Activated CD8-positive, alpha-beta memory T cell treated with anti-CD3 and anti-CD28 coated beads for 36 hours (primary cell): ENCODE measurements around the gene JOSD1. TPM values are rescaled to one million over a fixed set of nuclear protein-coding genes. Genes with fewer than 3 reads are reported as not detected.

ENCODE experiments used
- CTCF ChIA-PET: fragments of 350-600 bp; sonication (Branson Sonifier 250); formaldehyde crosslinking; loops from one replicate; lab custom pipeline; 2021; ENCODE audit warnings: antibody characterized with exemption; lab: Charles Lee
- POLR2A ChIA-PET: fragments of 350-600 bp; sonication (Branson Sonifier 250); formaldehyde crosslinking; loops from one replicate; lab custom pipeline; 2021; ENCODE audit warnings: antibody characterized with exemption; lab: Charles Lee
- total RNA-seq, 2 experiments: library from RNA; stranded (reverse); gene quantifications; one replicate each; pipeline ENCODE4 v1.2.3, GENCODE V29; 2021

Gene JOSD1
- total RNA-seq = 10 to 100 TPM; 90.6 to 95.1 TPM

GRCh38 chr22:38700789-38701628 lies at the start of gene JOSD1:
Gene JOSD1, minus strand, starts transcription at chr22:38700943. Its CDS starts 956 bp downstream, at chr22:38699987.
- ChIA-PET POLR2A (interaction anchor here (2.1 kb wide), 1 partner anchor 19 kb away, joined by 9 read pairs; the partner anchor contains the start of gene TOMM22), CTCF (no interaction called here)

GRCh38 chr22:38750104-38750503 lies 49.4 kb upstream of the JOSD1 start:
- CTCF ChIA-PET = interaction anchor here (0.6 to 2.3 kb wide), 3 partner anchors 13 to 93 kb away, joined by 3 to 7 read pairs (median 6); partner anchors contain the start of gene NPTXR

GRCh38 chr22:38748487-38749136 lies 47.9 kb upstream of the JOSD1 start:
- ChIA-PET POLR2A (no interaction called here), CTCF (interaction anchor here (0.6 to 2.3 kb wide), 2 partner anchors 17 to 94 kb away, joined by 3 to 6 read pairs; partner anchors contain the start of gene NPTXR)

More at GRCh38 chr22:38750104-38750503, 49.4 kb upstream of the JOSD1 start:
- POLR2A ChIA-PET = interaction anchor here (1.3 kb wide), 1 partner anchor 15 kb away, joined by 5 read pairs; no protein-coding TSS in a partner anchor

- ChIA-PET CTCF (interaction anchor here (1.0 to 1.2 kb wide), 3 partner anchors 13 to 20 kb away, joined by 3 to 6 read pairs (median 4); no protein-coding TSS in a partner anchor), POLR2A (interaction anchor here (0.8 to 1.1 kb wide), 2 partner anchors 13 to 40 kb away, joined by 4 read pairs; no protein-coding TSS in a partner anchor)
Observed at GRCh38 chr22:38745676-38746460, 45.1 kb upstream of the JOSD1 start.

- CTCF ChIA-PET = no interaction called here
- POLR2A ChIA-PET = no interaction called here
Observed at GRCh38 chr22:38744981-38745380, 44.2 kb upstream of the JOSD1 start.

GRCh38 chr22:38742176-38742942 lies 41.6 kb upstream of the JOSD1 start:
- CTCF ChIA-PET = interaction anchor here (1.3 to 1.8 kb wide), 3 partner anchors 18 to 35 kb away, joined by 3 to 6 read pairs (median 4); no protein-coding TSS in a partner anchor
- POLR2A ChIA-PET = no interaction called here

- ChIA-PET CTCF (no interaction called here), POLR2A (interaction anchor here (1.4 kb wide), 1 partner anchor 11 kb away, joined by 3 read pairs; no protein-coding TSS in a partner anchor)
Observed at GRCh38 chr22:38741576-38741975, 40.8 kb upstream of the JOSD1 start.

GRCh38 chr22:38741166-38741565 lies 40.4 kb upstream of the JOSD1 start:
- ChIA-PET POLR2A (interaction anchor here (1.4 kb wide), 1 partner anchor 11 kb away, joined by 3 read pairs; no protein-coding TSS in a partner anchor), CTCF (no interaction called here)

GRCh38 chr22:38740754-38741153 lies 40.0 kb upstream of the JOSD1 start:
- POLR2A ChIA-PET = interaction anchor here (1.4 kb wide), 1 partner anchor 12 kb away, joined by 3 read pairs; no protein-coding TSS in a partner anchor
- CTCF ChIA-PET = interaction anchor here (1.6 kb wide), 1 partner anchor 26 kb away, joined by 7 read pairs; no protein-coding TSS in a partner anchor

GRCh38 chr22:38740116-38740723 lies 39.5 kb upstream of the JOSD1 start:
- CTCF ChIA-PET = interaction anchor here (1.3 to 1.6 kb wide), 2 partner anchors 11 to 27 kb away, joined by 3 to 7 read pairs; no protein-coding TSS in a partner anchor
- POLR2A ChIA-PET = interaction anchor here (1.4 kb wide), 1 partner anchor 12 kb away, joined by 3 read pairs; no protein-coding TSS in a partner anchor

GRCh38 chr22:38739300-38740055 lies 38.7 kb upstream of the JOSD1 start:
- ChIA-PET POLR2A (no interaction called here), CTCF (interaction anchor here (0.6 to 1.6 kb wide), 3 partner anchors 11 to 27 kb away, joined by 3 to 7 read pairs (median 3); no protein-coding TSS in a partner anchor)

- CTCF ChIA-PET = interaction anchor here (0.6 kb wide), 1 partner anchor 25 kb away, joined by 3 read pairs; no protein-coding TSS in a partner anchor
- POLR2A ChIA-PET = no interaction called here
Observed at GRCh38 chr22:38738475-38739070, 37.8 kb upstream of the JOSD1 start.

- POLR2A ChIA-PET = interaction anchor here (0.6 kb wide), 2 partner anchors 96 to 538 kb away, joined by 3 to 7 read pairs; no protein-coding TSS in a partner anchor
- CTCF ChIA-PET = no interaction called here
Observed at GRCh38 chr22:38737302-38738060, 36.7 kb upstream of the JOSD1 start.

GRCh38 chr22:38736257-38736570 lies 35.5 kb upstream of the JOSD1 start:
- CTCF ChIA-PET = interaction anchor here (1.6 kb wide), 1 partner anchor 23 kb away, joined by 4 read pairs; no protein-coding TSS in a partner anchor

More at GRCh38 chr22:38736257-38736570, 35.5 kb upstream of the JOSD1 start:
- POLR2A ChIA-PET = interaction anchor here (0.7 to 1.2 kb wide), 2 partner anchors 15 to 17 kb away, joined by 3 to 10 read pairs; no protein-coding TSS in a partner anchor
